Endothelial cell of umbilical vein (primary cell): Measurements from ENCODE around the gene KRTAP20-1. TPM values are rescaled to one million over a fixed set of nuclear protein-coding genes. Genes with fewer than 3 reads are reported as not detected.

ENCODE experiments used
- BruUV-seq: library from RNA; stranded (reverse); fragments of 400-500 nt; replicated peaks from 2 replicates; lab custom pipeline; 2021; lab: Mats Ljungman, UMichigan
- CTCF ChIA-PET: fragments of 300-600, 350-600 bp; sonication (Branson Sonifier 250); formaldehyde crosslinking; loops from one replicate; lab custom pipeline; 2021; ENCODE audit warnings: antibody characterized with exemption, inconsistent platforms; lab: Charles Lee
- POLR2A ChIA-PET: fragments of 300-600, 350-600 bp; sonication (Branson Sonifier 250); formaldehyde crosslinking; loops from one replicate; lab custom pipeline; 2021; ENCODE audit warnings: antibody characterized with exemption, inconsistent platforms; lab: Charles Lee
- DNase-seq: peaks from one replicate; pipeline ENCODE4 v3.0.0-alpha.2; 2011; ENCODE audit warnings: low read depth, low spot score
- FAIRE-seq: peaks from 2 replicates; lab custom pipeline; 2011; peaks lifted over from hg19 to GRCh38; lab: Jason Lieb, UNC
- H2AFZ ChIP-seq: 2 replicates; pipeline ENCODE4 v1.6.0; 2012; ENCODE audit warnings: low read depth, low read length, control low read depth, inconsistent platforms
- H3K27ac ChIP-seq: 2 replicates; pipeline ENCODE4 v1.5.1; 2011; ENCODE audit warnings: low read depth, mild to moderate bottlenecking, control low read depth, low read length, moderate library complexity; ENCODE audit not compliant: insufficient read depth
- H3K27me3 ChIP-seq, 2 experiments: 2 replicates each; pipeline versions ENCODE4 v1.6.0 to v1.6.1; 2011; ENCODE audit warnings: low read length in 2 of 2, mixed read lengths in 1 of 2; ENCODE audit not compliant: control insufficient read depth in 2 of 2, insufficient read depth in 2 of 2
- H3K36me3 ChIP-seq, 2 experiments: 2 replicates in 1 of 2; 3 replicates in 1 of 2; pipeline ENCODE4 v1.5.1; 2011; ENCODE audit warnings: low read length in 2 of 2, mild to moderate bottlenecking in 1 of 2, moderate library complexity in 1 of 2; ENCODE audit not compliant: control insufficient read depth in 2 of 2, insufficient read depth in 2 of 2; ENCODE audit errors: extremely low read depth in 1 of 2
- H3K4me1 ChIP-seq: 3 replicates; pipeline ENCODE4 v1.5.1; 2011; ENCODE audit warnings: mild to moderate bottlenecking, low read length; ENCODE audit not compliant: control insufficient read depth, insufficient read depth; ENCODE audit errors: extremely low read depth
- H3K4me2 ChIP-seq: 2 replicates; pipeline ENCODE4 v1.6.1; 2011; ENCODE audit warnings: low read length, control low read depth, mixed read lengths; ENCODE audit not compliant: insufficient read depth
- H3K4me3 ChIP-seq, 3 experiments: fragments of 200-600 bp in 1 of 3; sonication (generic), shearing (Covaris generic) in 1 of 3; replicated peaks in 1 of 3; 2 replicates each; pipeline ENCODE4 v1.5.1; 2011 to 2016; ENCODE audit warnings: control low read depth in 3 of 3, low read length in 3 of 3, mild to moderate bottlenecking in 2 of 3, inconsistent platforms in 1 of 3, low read depth in 1 of 3, moderate library complexity in 1 of 3; ENCODE audit not compliant: insufficient read depth in 1 of 3
- H3K79me2 ChIP-seq: 2 replicates; pipeline ENCODE4 v1.6.0; 2012; ENCODE audit warnings: low read length, inconsistent platforms; ENCODE audit not compliant: control insufficient read depth, insufficient read depth
- H3K9ac ChIP-seq: replicated peaks from 2 replicates; pipeline ENCODE3; 2011; ENCODE audit warnings: low read length, control low read depth; ENCODE audit not compliant: insufficient read depth; ENCODE audit errors: extremely low read depth
- H3K9me1 ChIP-seq: replicated peaks from 3 replicates; pipeline ENCODE4 v1.6.0; 2011; ENCODE audit warnings: mild to moderate bottlenecking, low read length; ENCODE audit not compliant: control insufficient read depth, insufficient read depth; ENCODE audit errors: extremely low read depth
- H3K9me3 ChIP-seq: replicated peaks from 2 replicates; pipeline ENCODE4 v1.5.1; 2012; ENCODE audit warnings: low read length, inconsistent platforms; ENCODE audit not compliant: control insufficient read depth, insufficient read depth
- H4K20me1 ChIP-seq: replicated peaks from 2 replicates; pipeline ENCODE3; 2011; ENCODE audit warnings: mild to moderate bottlenecking, low read length; ENCODE audit not compliant: control insufficient read depth, insufficient read depth; ENCODE audit errors: extremely low read depth
- EZH2 ChIP-seq: IDR thresholded peaks from 2 replicates; pipeline ENCODE4 v1.6.1; 2012; ENCODE audit warnings: borderline replicate concordance, low read depth, mild to moderate bottlenecking, moderate library complexity, low read length, inconsistent platforms; ENCODE audit not compliant: severe bottlenecking
- FOS ChIP-seq: IDR thresholded peaks from 2 replicates; pipeline ENCODE4 v1.6.1; 2011; ENCODE audit warnings: mild to moderate bottlenecking, low read length, moderate library complexity, borderline replicate concordance; ENCODE audit not compliant: insufficient read depth
- GATA2 ChIP-seq: IDR thresholded peaks from 2 replicates; pipeline ENCODE4 v1.7.0; 2011; ENCODE audit warnings: low read depth, mild to moderate bottlenecking, moderate library complexity, mixed read lengths, low read length; ENCODE audit not compliant: insufficient read length, insufficient read depth
- MYC ChIP-seq: IDR thresholded peaks from one replicate; pipeline ENCODE4 v1.6.1; 2011; ENCODE audit warnings: mild to moderate bottlenecking, low read depth, low read length
- POLR2A ChIP-seq: IDR thresholded peaks from 2 replicates; pipeline ENCODE4 v1.6.1; 2012; ENCODE audit warnings: low read depth, mild to moderate bottlenecking, control low read depth, low read length
- POLR2AphosphoS5 ChIP-seq: IDR thresholded peaks from 2 replicates; pipeline ENCODE4 v1.6.1; 2012; ENCODE audit warnings: low read depth, mild to moderate bottlenecking, control low read depth, low read length, moderate library complexity; ENCODE audit not compliant: insufficient read depth
- dilution Hi-C: fragments of 300-500 bp; cut with MboI; formaldehyde crosslinking; loops from one replicate; pipeline ENCODE4 v1.15.0; 2019; ENCODE audit warnings: low sequenced_read_pairs; ENCODE audit not compliant: extremely low pct_ligation_motif_present
- intact Hi-C: fragments of 100-400 bp; cut with micrococcal nuclease; formaldehyde crosslinking; loops from one replicate; pipeline ENCODE4 v1.10.0; 2022
- polyA plus RNA-seq, 4 experiments: library from polyadenylated mRNA; depleted of rRNA in 3 of 4; stranded (reverse) in 3 of 4; unstranded in 1 of 4; fragments of >200 nt; gene quantifications; 2 replicates each; pipeline versions ENCODE4 v1.2.1 to v1.2.3, GENCODE V29; 2011 to 2012; ENCODE audit warnings: missing spikeins in 1 of 4
- total RNA-seq: library from RNA; stranded (reverse); gene quantifications from 2 replicates; pipeline ENCODE4 v1.2.3, GENCODE V29; 2021
- TF ChIP-seq, protein P1 (sequence below), 2 donors: IDR thresholded peaks; 1 replicate in 1 of 2; 2 replicates in 1 of 2; pipeline ENCODE4 v1.5.1; 2011; ENCODE audit warnings: low read length in 2 of 2, mild to moderate bottlenecking in 2 of 2, moderate library complexity in 2 of 2, control low read depth in 1 of 2, inconsistent platforms in 1 of 2, low read depth in 1 of 2; ENCODE audit not compliant: insufficient read depth in 1 of 2; ENCODE audit errors: extremely low read depth in 1 of 2
- TF ChIP-seq, protein P2 (sequence below): IDR thresholded peaks from 2 replicates; pipeline ENCODE4 v1.6.1; 2011; ENCODE audit not compliant: insufficient read depth, insufficient read length

KRTAP20-1 gene
- total and polyA plus RNA-seq, 2 donors (not counting 3 experiments of a cell fraction or from before 2014, with no cell fraction given), result not detected

DNA sequence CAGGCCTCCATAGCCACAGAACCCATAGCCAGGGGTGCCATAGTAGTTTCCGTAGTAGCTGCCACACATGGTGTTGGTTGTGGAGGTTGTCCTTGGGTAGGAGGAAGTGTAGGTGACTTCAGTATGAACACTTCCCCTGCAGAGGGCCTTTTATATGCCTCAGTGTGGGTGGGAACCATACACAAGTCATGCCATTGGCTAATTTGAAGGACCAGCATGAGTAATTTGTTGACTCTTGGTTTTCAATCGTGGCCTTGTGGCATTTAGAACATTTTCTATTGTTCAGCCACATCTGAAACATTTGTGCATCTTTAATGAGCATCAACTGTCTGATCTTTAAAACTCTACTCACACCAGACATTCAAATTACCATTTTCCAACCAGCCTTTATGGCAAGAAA lies 2.4 kb upstream of the KRTAP20-1 start, which contains the start of gene KRTAP6-1:
KRTAP6-1 (minus strand) TSS at position 95 of the 400 bp plus-strand sequence; CDS start at position 69, 26 bp downstream.
- CTCF ChIA-PET, result no interaction called here
- no peaks in the 10 kb centered on the region for H3K79me2 ChIP-seq
- TF ChIP-seq, protein P1, sequence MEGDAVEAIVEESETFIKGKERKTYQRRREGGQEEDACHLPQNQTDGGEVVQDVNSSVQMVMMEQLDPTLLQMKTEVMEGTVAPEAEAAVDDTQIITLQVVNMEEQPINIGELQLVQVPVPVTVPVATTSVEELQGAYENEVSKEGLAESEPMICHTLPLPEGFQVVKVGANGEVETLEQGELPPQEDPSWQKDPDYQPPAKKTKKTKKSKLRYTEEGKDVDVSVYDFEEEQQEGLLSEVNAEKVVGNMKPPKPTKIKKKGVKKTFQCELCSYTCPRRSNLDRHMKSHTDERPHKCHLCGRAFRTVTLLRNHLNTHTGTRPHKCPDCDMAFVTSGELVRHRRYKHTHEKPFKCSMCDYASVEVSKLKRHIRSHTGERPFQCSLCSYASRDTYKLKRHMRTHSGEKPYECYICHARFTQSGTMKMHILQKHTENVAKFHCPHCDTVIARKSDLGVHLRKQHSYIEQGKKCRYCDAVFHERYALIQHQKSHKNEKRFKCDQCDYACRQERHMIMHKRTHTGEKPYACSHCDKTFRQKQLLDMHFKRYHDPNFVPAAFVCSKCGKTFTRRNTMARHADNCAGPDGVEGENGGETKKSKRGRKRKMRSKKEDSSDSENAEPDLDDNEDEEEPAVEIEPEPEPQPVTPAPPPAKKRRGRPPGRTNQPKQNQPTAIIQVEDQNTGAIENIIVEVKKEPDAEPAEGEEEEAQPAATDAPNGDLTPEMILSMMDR (IDR thresholded peaks at IDR 0.05; ENCODE audit: extremely low read depth in 1 of 2, insufficient read depth in 1 of 2, low read depth in 1 of 2, low read length in 2 of 2), result no peak
- TF ChIP-seq FOS (no peak), POLR2AphosphoS5 (no peak), POLR2A (no peak), MYC (no peak), GATA2 (no peak), EZH2 (no peak)
- TF ChIP-seq, protein P2, sequence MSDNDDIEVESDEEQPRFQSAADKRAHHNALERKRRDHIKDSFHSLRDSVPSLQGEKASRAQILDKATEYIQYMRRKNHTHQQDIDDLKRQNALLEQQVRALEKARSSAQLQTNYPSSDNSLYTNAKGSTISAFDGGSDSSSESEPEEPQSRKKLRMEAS, result no peak
- H3K27ac ChIP-seq, result no peak within 1 kb of the TSS
- H3K9me1 ChIP-seq, result no peaks in the 10 kb centered on the region
- H3K4me2 ChIP-seq, result no peak within 1 kb of the TSS
- H3K36me3 ChIP-seq, result no peaks in the 10 kb centered on the region
- no peaks in the 10 kb centered on the region for H3K4me1 ChIP-seq
- H3K4me3 ChIP-seq, result no peak within 1 kb of the TSS
- H2AFZ ChIP-seq, result no peak within 1 kb of the TSS
- FAIRE-seq (no peak), DNase-seq (no peak)
- H4K20me1 ChIP-seq, result no peaks in the 10 kb centered on the region
- dilution Hi-C loops, result no loop called here
- H3K9ac ChIP-seq, result no peak within 1 kb of the TSS
- BruUV-seq, result no TSS peak
- intact Hi-C loops, result no loop called here
- H3K9me3 ChIP-seq, result peaks cover 4% of the 10 kb centered on the region
- POLR2A ChIA-PET, result no interaction called here
- no peaks in the 10 kb centered on the region for H3K27me3 ChIP-seq
